ENCODE results near the gene EPHA8. TPM values are rescaled to one million over a fixed set of nuclear protein-coding genes. Genes with fewer than 3 reads are reported as not detected.

The EPHA8 gene
- total and polyA plus RNA-seq, 2 of the 4 experiments (the other 2 are of a cell fraction), result not detected

DNA sequence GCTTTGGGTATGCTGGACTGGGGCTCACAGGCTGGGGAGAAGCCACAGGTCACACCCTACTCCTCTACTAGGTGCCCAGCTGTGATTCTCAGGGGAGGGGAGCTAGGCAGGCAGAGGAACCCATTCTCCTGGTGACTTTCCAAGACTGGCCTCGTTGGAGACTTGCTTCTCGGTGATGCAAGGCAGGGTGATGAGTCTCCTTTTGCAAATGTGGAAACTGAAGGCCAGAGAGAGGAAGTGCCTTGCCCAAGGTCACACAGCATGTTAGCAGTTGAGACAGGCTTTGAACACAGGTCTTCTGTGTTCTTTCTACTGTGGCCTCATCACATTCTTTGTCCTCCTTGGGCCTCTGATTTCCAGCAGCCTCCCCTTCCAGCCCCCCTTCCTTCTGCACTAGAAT is 52.6 kb downstream of the EPHA8 start:
- no peak for ATAC-seq (ENCODE audit: low read depth)
- H2BK120ac ChIP-seq (ENCODE audit: low read depth, low read length), result no peak overlapping the region
- H4K8ac ChIP-seq (ENCODE audit: low read depth in 2 of 2, low read length in 2 of 2), result no peak overlapping the region
- CTCF ChIA-PET, result interaction anchor here (1.0 kb wide), 1 partner anchor 43 kb away, joined by 3 read pairs; no protein-coding TSS in a partner anchor
- peaks cover 4% of the 10 kb centered on the region; the same call in 1 of the 2 replicates for H4K20me1 ChIP-seq (ENCODE audit: insufficient read depth, low read length)
- no peak overlapping the region for H2BK20ac ChIP-seq (ENCODE audit: low read depth, low read length)
- no peaks in the 10 kb centered on the region for H3K36me3 ChIP-seq (ENCODE audit: control insufficient read depth, insufficient read depth, low read length)
- no peak overlapping the region for H3K18ac ChIP-seq (ENCODE audit: low read depth, low read length)
- no peaks in the 10 kb centered on the region for H3K4me1 ChIP-seq (ENCODE audit: control insufficient read depth, insufficient read depth, low read length)
- no peaks in the 10 kb centered on the region for H3K79me1 ChIP-seq (ENCODE audit: low read depth in 1 of 2, low read length in 2 of 2)
- no peak overlapping the region for H4K91ac ChIP-seq (ENCODE audit: insufficient read depth, low read depth, low read length)
- no peak overlapping the region for H2BK15ac ChIP-seq (ENCODE audit: low read depth, low read length)
- no peak overlapping the region for H3K14ac ChIP-seq (replicated peaks; ENCODE audit: low read depth, low read length)
- H3K4me2 ChIP-seq (ENCODE audit: low read depth, low read length), result no peak overlapping the region
- H3K9ac ChIP-seq (ENCODE audit: low read depth, low read length), result no peak overlapping the region
- H3K9me3 ChIP-seq (ENCODE audit: control insufficient read depth, insufficient read depth, low read length), result no peaks in the 10 kb centered on the region
- in situ Hi-C loops (cut with MboI; ENCODE audit: low sequenced_read_pairs) (no loop called here), intact Hi-C loops (cut with micrococcal nuclease) (no loop called here), dilution Hi-C loops (cut with HindIII; ENCODE audit: low sequenced_read_pairs, unreplicated experiment) (no loop called here)
- no peak overlapping the region for H3K4ac ChIP-seq (ENCODE audit: low read depth, low read length)
- H4K5ac ChIP-seq (ENCODE audit: low read depth, low read length), result no peak overlapping the region
- DNase-seq, result no peak
- POLR2A ChIA-PET (ENCODE audit: unreplicated experiment), result no interaction called here
- H3K4me3 ChIP-seq (ENCODE audit: insufficient read depth, low read depth, low read length), result no peak overlapping the region
- TF ChIP-seq CHD1 (IDR thresholded peaks at IDR 0.05; ENCODE audit: low read depth, low read length) (no peak), MAZ (IDR thresholded peaks at IDR 0.05; ENCODE audit: borderline replicate concordance, low read depth, low read length) (no peak), RAD21 (IDR thresholded peaks at IDR 0.05; ENCODE audit: low read length) (no peak), MXI1 (IDR thresholded peaks at IDR 0.05; ENCODE audit: borderline replicate concordance, low read depth, low read length) (no peak), NFE2L2 (IDR thresholded peaks at IDR 0.05; ENCODE audit: low read depth, low read length) (no peak), CEBPB (IDR thresholded peaks at IDR 0.05; ENCODE audit: low read depth, low read length) (no peak), USF2 (IDR thresholded peaks at IDR 0.05; ENCODE audit: low read depth, low read length) (no peak), POLR2A (IDR thresholded peaks at IDR 0.05; ENCODE audit: low read depth, low read length) (no peak), BHLHE40 (IDR thresholded peaks at IDR 0.05; ENCODE audit: low read depth, low read length) (no peak)
- TF ChIP-seq, protein P1, sequence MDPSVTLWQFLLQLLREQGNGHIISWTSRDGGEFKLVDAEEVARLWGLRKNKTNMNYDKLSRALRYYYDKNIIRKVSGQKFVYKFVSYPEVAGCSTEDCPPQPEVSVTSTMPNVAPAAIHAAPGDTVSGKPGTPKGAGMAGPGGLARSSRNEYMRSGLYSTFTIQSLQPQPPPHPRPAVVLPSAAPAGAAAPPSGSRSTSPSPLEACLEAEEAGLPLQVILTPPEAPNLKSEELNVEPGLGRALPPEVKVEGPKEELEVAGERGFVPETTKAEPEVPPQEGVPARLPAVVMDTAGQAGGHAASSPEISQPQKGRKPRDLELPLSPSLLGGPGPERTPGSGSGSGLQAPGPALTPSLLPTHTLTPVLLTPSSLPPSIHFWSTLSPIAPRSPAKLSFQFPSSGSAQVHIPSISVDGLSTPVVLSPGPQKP (IDR thresholded peaks at IDR 0.05; ENCODE audit: borderline replicate concordance, low read depth, low read length), result no peak
- no peak overlapping the region for H2BK5ac ChIP-seq (ENCODE audit: low read depth, low read length, poor library complexity, severe bottlenecking)
- WGBS, 2 experiments (ENCODE audit: extremely low coverage in 2 of 2, insufficient read length in 1 of 2), result no CpG with 5 or more reads among the region's 2 CpGs
- no peak overlapping the region for H2AK5ac ChIP-seq (ENCODE audit: low read depth, low read length)
- H3K56ac ChIP-seq (ENCODE audit: extremely low read depth, insufficient read depth, low read length), result no peak overlapping the region
- BruUV-seq (replicated peaks), result no TSS peak
- H3K9me1 ChIP-seq (ENCODE audit: insufficient read depth, low read length), result no peaks in the 10 kb centered on the region; the same call in 1 of the 2 replicates
- no peak overlapping the region for H3K27ac ChIP-seq (ENCODE audit: insufficient read depth, low read length)
- peaks cover 52% of the 10 kb centered on the region for H3K27me3 ChIP-seq (ENCODE audit: control insufficient read depth, insufficient read depth, low read length)
- H3K23ac ChIP-seq (ENCODE audit: low read depth, low read length), result no peak overlapping the region
- H2AK9ac ChIP-seq (replicated peaks; ENCODE audit: low read depth, low read length, poor library complexity), result no peak overlapping the region
- H2AFZ ChIP-seq (replicated peaks; ENCODE audit: low read length, poor library complexity), result no peak overlapping the region
